K562 (cell line): Measurements from ENCODE around the gene ZNF280C. TPM values are rescaled to one million over a fixed set of nuclear protein-coding genes. Genes with fewer than 3 reads are reported as not detected.

Experiments used
- ATAC-seq: fragments of 200-7000 bp; cut with Tn5 transposase; 3 replicates; pipeline ENCODE4 v1.9.1; 2020; ENCODE audit warnings: moderate library complexity
- BruUV-seq: library from RNA; stranded (reverse); fragments of 400-500 nt; replicated peaks from 2 replicates; lab custom pipeline; 2021; lab: Mats Ljungman, UMichigan
- CTCF ChIA-PET: fragments of 300-600 bp; formaldehyde crosslinking; extraction: SDS; loops from one replicate; lab custom pipeline; 2021; ENCODE audit warnings: low intra/inter-chr PET ratio; lab: Yijun Ruan, JAX
- POLR2A ChIA-PET: fragments of 300-600, 350-650 bp; sonication (Branson Sonifier 250); formaldehyde crosslinking; extraction: SDS; loops from one replicate; lab custom pipeline; 2021; ENCODE audit warnings: antibody characterized with exemption, inconsistent platforms; lab: Yijun Ruan, JAX
- DNase-seq, 4 experiments: peaks; one replicate each; pipeline versions ENCODE4 v3.0.0 to v3.0.0-alpha.2; 2011 to 2018; ENCODE audit warnings: low spot score in 3 of 4, mixed read lengths in 3 of 4; ENCODE audit errors: extremely low read depth in 1 of 4
- FAIRE-seq: peaks from 2 replicates; lab custom pipeline; 2011; peaks lifted over from hg19 to GRCh38; lab: Jason Lieb, UNC
- H2AFZ ChIP-seq: 2 replicates; pipeline ENCODE4 v1.6.0; 2011; ENCODE audit warnings: low read depth, low read length, control low read depth, inconsistent platforms
- H3K27ac ChIP-seq: fragments of 200-600 bp; 3 replicates; pipeline ENCODE4 v1.8.0; 2011; ENCODE audit warnings: low read depth, mild to moderate bottlenecking, control low read depth, inconsistent platforms, low read length, moderate library complexity, mixed read lengths; ENCODE audit errors: extremely low read depth
- H3K27me3 ChIP-seq, 2 experiments: fragments of 300-600 bp in 1 of 2; 2 replicates in 1 of 2; 3 replicates in 1 of 2; pipeline versions ENCODE4 v1.6.0 to v1.8.0; 2011; ENCODE audit warnings: inconsistent platforms in 2 of 2, low read length in 2 of 2, mild to moderate bottlenecking in 1 of 2, mixed read lengths in 1 of 2, moderate library complexity in 1 of 2; ENCODE audit not compliant: control insufficient read depth in 2 of 2, insufficient read depth in 2 of 2
- H3K36me3 ChIP-seq: fragments of 300-600 bp; 3 replicates; pipeline ENCODE4 v1.8.0; 2011; ENCODE audit warnings: mild to moderate bottlenecking, low read length, inconsistent platforms; ENCODE audit not compliant: control insufficient read depth, insufficient read depth
- H3K4me1 ChIP-seq, 2 experiments: fragments of 200-600 bp in 1 of 2; replicated peaks in 1 of 2; 2 replicates in 1 of 2; 3 replicates in 1 of 2; pipeline versions ENCODE4 v1.5.1 to v1.8.0; 2011; ENCODE audit warnings: inconsistent platforms in 2 of 2, low read length in 2 of 2, mild to moderate bottlenecking in 1 of 2, mixed read lengths in 1 of 2, moderate library complexity in 1 of 2; ENCODE audit not compliant: control insufficient read depth in 2 of 2, insufficient read depth in 2 of 2
- H3K4me2 ChIP-seq: 2 replicates; pipeline ENCODE4 v1.6.1; 2011; ENCODE audit warnings: low read length, control low read depth, inconsistent platforms, mixed read lengths; ENCODE audit not compliant: insufficient read depth
- H3K4me3 ChIP-seq: fragments of 200-600 bp; sonication (generic), shearing (Covaris generic); 2 replicates; pipeline ENCODE4 v1.5.1; 2016; ENCODE audit warnings: control low read depth, inconsistent platforms
- H3K79me2 ChIP-seq: fragments of 200-600 bp; 3 replicates; pipeline ENCODE4 v1.8.0; 2011; ENCODE audit warnings: low read length, inconsistent platforms; ENCODE audit not compliant: control insufficient read depth, insufficient read depth
- H3K9ac ChIP-seq, 2 experiments: 2 replicates each; pipeline versions ENCODE4 v1.6.0 to v1.6.1; 2011; ENCODE audit warnings: low read depth in 2 of 2, low read length in 2 of 2, control low read depth in 1 of 2, inconsistent platforms in 1 of 2, mild to moderate bottlenecking in 1 of 2, mixed read lengths in 1 of 2; ENCODE audit not compliant: insufficient read depth in 1 of 2
- H3K9me1 ChIP-seq: one replicate; pipeline ENCODE4 v1.6.0; 2011; ENCODE audit warnings: inconsistent platforms, mild to moderate bottlenecking, low read length, moderate library complexity; ENCODE audit not compliant: control insufficient read depth, insufficient read depth
- H3K9me3 ChIP-seq: replicated peaks from 2 replicates; pipeline ENCODE4 v1.5.1; 2011; ENCODE audit warnings: low read depth, low read length, inconsistent platforms; ENCODE audit not compliant: control insufficient read depth, insufficient read depth
- H4K20me1 ChIP-seq: replicated peaks from 2 replicates; pipeline ENCODE4 v1.6.1; 2011; ENCODE audit warnings: low read length, inconsistent platforms, mixed read lengths; ENCODE audit not compliant: control insufficient read depth, insufficient read depth
- ARHGAP35 ChIP-seq: fragments of 450-650 bp; IDR thresholded peaks from 2 replicates; pipeline ENCODE4 v1.6.1; 2018; ENCODE audit not compliant: partially characterized antibody
- FOXA3 ChIP-seq, 2 experiments: fragments of 450-650 bp in 1 of 2; sonication (generic) in 1 of 2; formaldehyde crosslinking; IDR thresholded peaks in 1 of 2; conservative IDR thresholded peaks in 1 of 2; 2 replicates each; pipeline versions ENCODE4 v1.4.0 to v1.8.0; 2020 to 2022; ENCODE audit warnings: mild to moderate bottlenecking in 2 of 2, missing genetic modification reagents in 1 of 2
- MXI1 ChIP-seq: IDR thresholded peaks from 2 replicates; pipeline ENCODE4 v1.6.1; 2011; ENCODE audit warnings: low read depth, mild to moderate bottlenecking, improper control_type of control experiment, low read length
- WGBS: fragments of 100-300 bp; shearing (Covaris generic); methylation state at CpG from one replicate; pipeline ENCODE4 v1.1.6; 2016; ENCODE audit warnings: low coverage, mixed read lengths; ENCODE audit not compliant: insufficient coverage; ENCODE audit errors: missing lambda C conversion rate; 5-methylcytosine and 5-hydroxymethylcytosine counted together
- in situ Hi-C: fragments of 300-500 bp; cut with MboI; formaldehyde crosslinking; loops from 4 replicates; pipeline ENCODE4 v1.15.0; 2018; ENCODE audit warnings: inconsistent platforms, mixed read lengths
- intact Hi-C: fragments of 100-400 bp; cut with micrococcal nuclease; formaldehyde crosslinking; loops from 2 replicates; pipeline ENCODE4 v1.14.2; 2022
- polyA plus RNA-seq, 8 experiments: library from polyadenylated mRNA; depleted of rRNA in 4 of 8; stranded (reverse) in 5 of 8; unstranded in 3 of 8; fragments of >200 nt; fragmentation: Nextera tagmentation in 2 of 8; fragmentation: Illumina TruSeq in 1 of 8; extraction: Ambion mirVana in 2 of 8; extraction: Trizol in 1 of 8; gene quantifications; 2 replicates each; pipeline versions ENCODE4 v1.2.1 to v1.2.3, GENCODE V29; 2011 to 2014; ENCODE audit warnings: inconsistent platforms in 1 of 8, missing spikeins in 1 of 8
- total RNA-seq, 7 experiments: library from RNA; depleted of rRNA in 6 of 7; stranded (reverse); fragments of >200 nt in 6 of 7; fragmentation: Illumina TruSeq in 2 of 7; extraction: Trizol in 2 of 7; gene quantifications; 2 replicates each; pipeline versions ENCODE4 v1.2.1 to v1.2.3, GENCODE V29; 2011 to 2021; ENCODE audit warnings: low replicate concordance in 1 of 7
- TF ChIP-seq, protein P1 (sequence below): fragments of 250-450 bp; sonication (Bioruptor Pico); IDR thresholded peaks from 2 replicates; pipeline ENCODE4 v1.8.0; 2022; ENCODE audit warnings: inconsistent platforms

The ZNF280C gene
- total and polyA plus RNA-seq, 9 of the 15 experiments (the other 6 are each of a cell fraction or from before 2014, with no cell fraction given), result 1.6 to 8.3 (median 4.4) TPM

- no peak for DNase-seq
- H3K36me3 ChIP-seq, result peaks cover 37% of the 10 kb centered on the region; the same call in 2 of the 3 replicates
- no peak overlapping the region for H3K4me2 ChIP-seq
- no peaks in the 10 kb centered on the region for H3K79me2 ChIP-seq
- ChIA-PET POLR2A (no interaction called here), CTCF (no interaction called here)
- FAIRE-seq, result no peak
- no peak for TF ChIP-seq MXI1
- TF ChIP-seq ARHGAP35, result no peak
- TF ChIP-seq, protein P1, sequence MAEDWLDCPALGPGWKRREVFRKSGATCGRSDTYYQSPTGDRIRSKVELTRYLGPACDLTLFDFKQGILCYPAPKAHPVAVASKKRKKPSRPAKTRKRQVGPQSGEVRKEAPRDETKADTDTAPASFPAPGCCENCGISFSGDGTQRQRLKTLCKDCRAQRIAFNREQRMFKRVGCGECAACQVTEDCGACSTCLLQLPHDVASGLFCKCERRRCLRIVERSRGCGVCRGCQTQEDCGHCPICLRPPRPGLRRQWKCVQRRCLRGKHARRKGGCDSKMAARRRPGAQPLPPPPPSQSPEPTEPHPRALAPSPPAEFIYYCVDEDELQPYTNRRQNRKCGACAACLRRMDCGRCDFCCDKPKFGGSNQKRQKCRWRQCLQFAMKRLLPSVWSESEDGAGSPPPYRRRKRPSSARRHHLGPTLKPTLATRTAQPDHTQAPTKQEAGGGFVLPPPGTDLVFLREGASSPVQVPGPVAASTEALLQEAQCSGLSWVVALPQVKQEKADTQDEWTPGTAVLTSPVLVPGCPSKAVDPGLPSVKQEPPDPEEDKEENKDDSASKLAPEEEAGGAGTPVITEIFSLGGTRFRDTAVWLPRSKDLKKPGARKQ (CRISPR knock-in tag), result no peak
- TF ChIP-seq FOXA3 (CRISPR knock-in tag; conservative IDR thresholded peaks at IDR 0.05 in 1 of 2, IDR thresholded peaks at IDR 0.05 in 1 of 2), result no peak
- WGBS, result 78% methylated on average over 4 of the region's 4 CpGs
- H4K20me1 ChIP-seq, result no peaks in the 10 kb centered on the region
- in situ Hi-C loops, result no loop called here
- no peaks in the 10 kb centered on the region for H3K9me1 ChIP-seq
- H2AFZ ChIP-seq, result no peak overlapping the region
- no peaks in the 10 kb centered on the region for H3K9me3 ChIP-seq
- intact Hi-C loops, result no loop called here
- H3K4me1 ChIP-seq, result no peaks in the 10 kb centered on the region
- no TSS peak for BruUV-seq
- no peak overlapping the region for H3K27ac ChIP-seq
- no peak overlapping the region for H3K4me3 ChIP-seq
- ATAC-seq, result no peak
- H3K27me3 ChIP-seq, result no peaks in the 10 kb centered on the region
- H3K9ac ChIP-seq, result no peak overlapping the region
Measured at GRCh38 chrX:130211415-130212186, 57.1 kb downstream of the ZNF280C start.
